K562 (cell line): ENCODE results near the gene TMEM41B. TPM values are rescaled to one million over a fixed set of nuclear protein-coding genes. Genes with fewer than 3 reads are reported as not detected.

Source experiments
- CREBBP ChIP-seq: IDR thresholded peaks from one replicate; pipeline ENCODE4 v1.6.1; 2012; ENCODE audit warnings: low read depth, mild to moderate bottlenecking, control low read depth, inconsistent platforms, low read length
- FOXA3 ChIP-seq, 2 experiments: fragments of 450-650 bp in 1 of 2; sonication (generic) in 1 of 2; formaldehyde crosslinking; IDR thresholded peaks in 1 of 2; conservative IDR thresholded peaks in 1 of 2; 2 replicates each; pipeline versions ENCODE4 v1.4.0 to v1.8.0; 2020 to 2022; ENCODE audit warnings: mild to moderate bottlenecking in 2 of 2, missing genetic modification reagents in 1 of 2
- HDAC1 ChIP-seq, 2 experiments: fragments of 450-650 bp; IDR thresholded peaks; 2 replicates each; pipeline ENCODE4 v1.6.1; 2016 to 2017; ENCODE audit warnings: inconsistent platforms in 1 of 2, mild to moderate bottlenecking in 1 of 2, moderate library complexity in 1 of 2
- KDM1A ChIP-seq, 2 experiments: fragments of 450-650 bp; IDR thresholded peaks; 2 replicates each; pipeline ENCODE4 v1.6.1; 2016; ENCODE audit warnings: mild to moderate bottlenecking in 2 of 2
- NFIC ChIP-seq: fragments of 450-650 bp; IDR thresholded peaks from 2 replicates; pipeline ENCODE4 v1.6.1; 2017; ENCODE audit warnings: mild to moderate bottlenecking, inconsistent platforms
- RCOR1 ChIP-seq, 2 experiments: IDR thresholded peaks; 2 replicates each; pipeline ENCODE4 v1.6.1; 2012; ENCODE audit warnings: low read depth in 2 of 2, low read length in 2 of 2, borderline replicate concordance in 1 of 2, improper control_type of control experiment in 1 of 2
- TEAD4 ChIP-seq, 2 experiments: sonication (generic) in 1 of 2; formaldehyde crosslinking in 1 of 2; IDR thresholded peaks; 2 replicates each; pipeline versions ENCODE4 v1.6.1 to v1.8.0; 2012 to 2022; ENCODE audit warnings: borderline replicate concordance in 1 of 2, inconsistent platforms in 1 of 2, low read length in 1 of 2, mild to moderate bottlenecking in 1 of 2, missing genetic modification reagents in 1 of 2
- ZNF253 ChIP-seq: fragments of 250-450 bp; sonication (Bioruptor Pico); conservative IDR thresholded peaks from 2 replicates; pipeline ENCODE4 v1.6.1; 2021; ENCODE audit warnings: mild to moderate bottlenecking
- ZNF780A ChIP-seq: fragments of 250-450 bp; sonication (Bioruptor Pico); IDR thresholded peaks from 2 replicates; pipeline ENCODE4 v1.5.0; 2021; ENCODE audit warnings: mild to moderate bottlenecking
- polyA plus RNA-seq, 8 experiments: library from polyadenylated mRNA; depleted of rRNA in 4 of 8; stranded (reverse) in 5 of 8; unstranded in 3 of 8; fragments of >200 nt; fragmentation: Nextera tagmentation in 2 of 8; fragmentation: Illumina TruSeq in 1 of 8; extraction: Ambion mirVana in 2 of 8; extraction: Trizol in 1 of 8; gene quantifications; 2 replicates each; pipeline versions ENCODE4 v1.2.1 to v1.2.3, GENCODE V29; 2011 to 2014; ENCODE audit warnings: inconsistent platforms in 1 of 8, missing spikeins in 1 of 8
- total RNA-seq, 7 experiments: library from RNA; depleted of rRNA in 6 of 7; stranded (reverse); fragments of >200 nt in 6 of 7; fragmentation: Illumina TruSeq in 2 of 7; extraction: Trizol in 2 of 7; gene quantifications; 2 replicates each; pipeline versions ENCODE4 v1.2.1 to v1.2.3, GENCODE V29; 2011 to 2021; ENCODE audit warnings: low replicate concordance in 1 of 7
- TF ChIP-seq, protein P1 (sequence below): fragments of 450-650 bp; IDR thresholded peaks from 2 replicates; pipeline ENCODE4 v1.6.1; 2016; ENCODE audit warnings: low read depth, mild to moderate bottlenecking, moderate library complexity
- TF ChIP-seq, protein P2 (sequence below), 2 experiments: fragments of 450-650 bp; IDR thresholded peaks; 2 replicates each; pipeline ENCODE4 v1.6.1; 2016
- TF ChIP-seq, protein P3 (sequence below): fragments of 250-450 bp; sonication (Bioruptor Pico); IDR thresholded peaks from 2 replicates; pipeline ENCODE4 v1.8.0; 2022; ENCODE audit warnings: moderate library complexity, mild to moderate bottlenecking, inconsistent platforms

The TMEM41B gene
- total and polyA plus RNA-seq, 9 of the 15 experiments (the other 6 are each of a cell fraction or from before 2014, with no cell fraction given) = 17.1 to 89.6 (median 48.7) TPM

DNA sequence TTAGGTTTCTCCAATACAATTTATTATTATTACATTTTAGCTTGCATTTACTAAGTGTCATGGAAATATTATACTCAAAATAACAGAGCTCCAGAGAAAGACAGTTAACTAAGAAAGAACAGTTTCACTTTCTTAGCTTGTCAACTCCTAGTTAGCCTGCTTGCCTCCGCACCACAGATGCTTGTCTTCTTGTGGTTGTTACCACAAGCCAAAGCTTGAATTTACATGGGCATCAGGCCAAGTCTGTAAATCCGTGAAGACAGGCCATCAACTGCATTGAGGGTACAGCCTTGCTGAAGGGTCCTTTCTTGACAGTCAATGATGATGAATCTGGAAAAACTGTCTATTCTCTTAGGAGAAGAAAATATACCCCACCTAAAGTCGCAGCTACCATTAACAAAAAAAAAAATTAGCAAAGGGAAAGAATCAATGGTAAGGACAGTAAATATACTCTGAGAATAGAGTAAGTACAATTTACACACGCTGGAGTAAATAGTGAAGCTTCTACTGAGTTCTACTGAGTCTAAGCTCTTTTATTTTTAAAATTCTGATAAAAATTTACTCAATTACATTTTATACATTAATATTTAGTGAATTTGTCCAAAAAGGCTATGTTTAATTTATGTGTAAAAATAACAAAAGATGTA lies 33.6 kb downstream of the TMEM41B start (continued):
- TF ChIP-seq TEAD4 (IDR thresholded peaks at IDR 0.05; ENCODE audit: low read length) (peak; percentile 41; the same call in 1 of the 2 replicates), TEAD4 (CRISPR knock-in tag; IDR thresholded peaks at IDR 0.05; ENCODE audit: borderline replicate concordance) (no peak), CREBBP (no peak), FOXA3 (CRISPR knock-in tag; conservative IDR thresholded peaks at IDR 0.05 in 1 of 2, IDR thresholded peaks at IDR 0.05 in 1 of 2) (peak in 1 of 2 experiments; percentile 16; a peak in 1 of 4 replicates), NFIC (peak; percentile 87), RCOR1 (IDR thresholded peaks at IDR 0.05; ENCODE audit: borderline replicate concordance in 1 of 2, low read depth in 2 of 2, low read length in 2 of 2) (peak in 1 of 2 experiments; percentile 80; a peak in 2 of 4 replicates), HDAC1 (IDR thresholded peaks at IDR 0.05) (peak in 1 of 2 experiments; percentile 57; a peak in 2 of 4 replicates), ZNF780A (no peak), KDM1A (IDR thresholded peaks at IDR 0.05) (peak; percentile 54 to 63), ZNF253 (CRISPR knock-in tag) (no peak)
- TF ChIP-seq, protein P1, sequence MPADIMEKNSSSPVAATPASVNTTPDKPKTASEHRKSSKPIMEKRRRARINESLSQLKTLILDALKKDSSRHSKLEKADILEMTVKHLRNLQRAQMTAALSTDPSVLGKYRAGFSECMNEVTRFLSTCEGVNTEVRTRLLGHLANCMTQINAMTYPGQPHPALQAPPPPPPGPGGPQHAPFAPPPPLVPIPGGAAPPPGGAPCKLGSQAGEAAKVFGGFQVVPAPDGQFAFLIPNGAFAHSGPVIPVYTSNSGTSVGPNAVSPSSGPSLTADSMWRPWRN = peak; percentile 45; the same call in 1 of the 2 replicates
- TF ChIP-seq, protein P2, sequence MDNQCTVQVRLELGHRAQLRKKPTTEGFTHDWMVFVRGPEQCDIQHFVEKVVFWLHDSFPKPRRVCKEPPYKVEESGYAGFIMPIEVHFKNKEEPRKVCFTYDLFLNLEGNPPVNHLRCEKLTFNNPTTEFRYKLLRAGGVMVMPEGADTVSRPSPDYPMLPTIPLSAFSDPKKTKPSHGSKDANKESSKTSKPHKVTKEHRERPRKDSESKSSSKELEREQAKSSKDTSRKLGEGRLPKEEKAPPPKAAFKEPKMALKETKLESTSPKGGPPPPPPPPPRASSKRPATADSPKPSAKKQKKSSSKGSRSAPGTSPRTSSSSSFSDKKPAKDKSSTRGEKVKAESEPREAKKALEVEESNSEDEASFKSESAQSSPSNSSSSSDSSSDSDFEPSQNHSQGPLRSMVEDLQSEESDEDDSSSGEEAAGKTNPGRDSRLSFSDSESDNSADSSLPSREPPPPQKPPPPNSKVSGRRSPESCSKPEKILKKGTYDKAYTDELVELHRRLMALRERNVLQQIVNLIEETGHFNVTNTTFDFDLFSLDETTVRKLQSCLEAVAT (IDR thresholded peaks at IDR 0.05) = peak in 1 of 2 experiments; percentile 87; a peak in 2 of 4 replicates
- TF ChIP-seq, protein P3, sequence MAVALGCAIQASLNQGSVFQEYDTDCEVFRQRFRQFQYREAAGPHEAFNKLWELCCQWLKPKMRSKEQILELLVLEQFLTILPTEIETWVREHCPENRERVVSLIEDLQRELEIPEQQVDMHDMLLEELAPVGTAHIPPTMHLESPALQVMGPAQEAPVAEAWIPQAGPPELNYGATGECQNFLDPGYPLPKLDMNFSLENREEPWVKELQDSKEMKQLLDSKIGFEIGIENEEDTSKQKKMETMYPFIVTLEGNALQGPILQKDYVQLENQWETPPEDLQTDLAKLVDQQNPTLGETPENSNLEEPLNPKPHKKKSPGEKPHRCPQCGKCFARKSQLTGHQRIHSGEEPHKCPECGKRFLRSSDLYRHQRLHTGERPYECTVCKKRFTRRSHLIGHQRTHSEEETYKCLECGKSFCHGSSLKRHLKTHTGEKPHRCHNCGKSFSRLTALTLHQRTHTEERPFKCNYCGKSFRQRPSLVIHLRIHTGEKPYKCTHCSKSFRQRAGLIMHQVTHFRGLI (CRISPR knock-in tag) = no peak
